OCI-LY3 (cell line): Measurements from ENCODE around the gene RFTN1.

Experiments
- CTCF ChIP-seq: fragments of 200-600, 300-600 bp; sonication (generic); IDR thresholded peaks from 2 replicates; pipeline ENCODE4 v1.5.1; 2014; ENCODE audit warnings: antibody characterized with exemption, low read length, low read depth
- EZH2phosphoT487 ChIP-seq: fragments of 200-600 bp; shearing (Covaris generic); IDR thresholded peaks from 2 replicates; pipeline ENCODE4 v1.6.1; 2018; ENCODE audit warnings: antibody characterized with exemption, mixed run types, low read depth

- TF ChIP-seq CTCF: no peak
- no peak for TF ChIP-seq EZH2phosphoT487
Observed at GRCh38 chr3:16449369-16449768, 64.1 kb downstream of the RFTN1 start.
